HG03045 (cell line): Measurements from ENCODE around the gene LGI4.

Source experiments
- ATAC-seq: cut with Tn5 transposase; IDR thresholded peaks from one replicate; pipeline ENCODE4 v1.9.1; 2021; ENCODE audit warnings: mild to moderate bottlenecking, moderate library complexity; ENCODE audit not compliant: unreplicated experiment

The LGI4 gene

DNA sequence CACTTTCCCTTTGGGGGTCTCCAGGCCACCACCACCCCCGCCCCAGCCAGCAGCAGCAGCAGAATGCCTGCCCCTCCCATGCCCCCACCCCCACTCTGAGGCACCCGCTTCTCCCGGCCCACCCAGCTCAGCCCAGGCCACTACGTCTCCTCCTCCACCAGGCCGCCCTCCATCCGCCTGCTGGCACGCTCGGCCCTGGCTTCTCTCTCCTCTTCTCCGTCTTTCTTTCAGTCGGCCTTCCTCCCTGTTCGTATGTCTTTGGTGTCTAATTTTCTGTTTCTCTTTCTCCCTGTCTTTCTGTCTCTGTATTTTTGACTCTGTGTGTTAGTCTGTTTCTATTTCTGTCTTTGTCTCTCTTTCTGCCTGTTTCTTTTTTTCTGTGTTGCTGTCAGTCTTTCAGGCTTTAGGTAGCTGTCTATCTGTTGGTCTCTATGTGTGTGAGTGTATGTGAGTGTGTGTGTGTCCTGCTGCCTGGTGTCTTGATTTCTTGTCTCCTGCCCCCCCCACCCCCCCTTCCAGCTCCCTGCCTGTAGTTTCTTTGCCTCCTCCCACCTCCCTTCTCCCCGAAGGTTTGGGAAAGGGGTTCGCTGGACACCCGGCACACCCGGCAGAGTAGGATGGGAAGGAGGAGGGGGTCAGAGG, at the start of gene LGI4:
LGI4 (minus strand) TSS at position 459 of the 642 bp plus-strand sequence; CDS start at position 80, 379 bp downstream.
- no peak for ATAC-seq

DNA sequence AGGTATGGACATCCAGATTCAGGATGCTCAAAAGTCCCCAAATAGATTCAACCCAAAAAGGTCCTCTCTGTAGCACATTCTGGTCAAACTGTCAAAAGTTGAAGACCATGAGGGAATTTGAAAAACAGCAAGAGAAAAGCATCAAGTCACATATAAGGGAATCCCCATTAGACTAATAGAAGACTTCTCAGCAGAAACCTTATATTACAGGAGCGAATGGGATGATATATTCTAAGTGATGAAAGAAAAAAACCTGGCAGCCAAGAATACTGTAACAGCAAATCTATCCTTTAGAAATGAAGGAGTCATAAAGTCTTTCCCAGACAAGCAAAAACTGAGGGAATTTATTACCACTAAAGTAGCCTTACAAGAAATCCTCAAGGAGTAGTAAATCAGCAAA, 49.4 kb upstream of the LGI4 start:
- ATAC-seq: no peak

DNA sequence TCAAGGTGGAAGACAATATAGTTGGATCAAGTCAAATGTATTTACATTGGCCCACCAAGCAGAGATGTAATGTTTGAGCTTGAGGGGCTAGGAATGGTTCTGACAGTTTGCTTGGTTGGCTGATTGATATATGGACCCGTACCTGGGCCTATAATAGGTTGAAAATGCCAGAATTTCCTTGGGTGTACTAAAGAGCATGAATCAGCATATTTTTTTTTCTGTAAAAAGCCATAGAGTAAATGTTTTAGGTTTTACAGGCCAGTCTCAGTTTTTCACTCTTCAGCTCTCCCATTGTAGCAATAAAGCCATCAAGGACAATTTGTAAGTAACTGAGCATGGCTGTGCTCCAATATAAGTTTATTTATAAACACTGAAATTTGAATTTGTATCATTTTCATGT, 46.5 kb upstream of the LGI4 start:
- ATAC-seq: no peak

DNA sequence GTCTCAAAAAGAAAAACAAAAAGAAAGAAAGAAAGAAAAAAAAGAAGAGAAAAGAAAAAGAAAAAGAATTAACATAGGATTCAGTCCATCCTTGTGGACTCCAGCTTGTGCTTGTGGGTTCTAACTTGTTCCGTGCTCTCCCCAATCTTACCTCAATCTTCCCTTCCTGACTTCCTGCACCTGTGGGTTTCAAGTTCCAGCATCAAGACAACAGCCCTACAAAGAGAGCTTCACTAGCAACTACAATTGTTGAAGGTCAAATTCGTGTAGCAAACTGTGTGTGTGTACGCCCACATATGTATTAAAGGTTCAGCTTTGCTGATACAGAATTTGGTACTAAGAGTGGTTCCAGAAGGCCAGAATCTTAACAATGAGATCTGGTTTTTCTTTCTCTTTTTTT, 45.0 kb upstream of the LGI4 start:
- no peak for ATAC-seq

DNA sequence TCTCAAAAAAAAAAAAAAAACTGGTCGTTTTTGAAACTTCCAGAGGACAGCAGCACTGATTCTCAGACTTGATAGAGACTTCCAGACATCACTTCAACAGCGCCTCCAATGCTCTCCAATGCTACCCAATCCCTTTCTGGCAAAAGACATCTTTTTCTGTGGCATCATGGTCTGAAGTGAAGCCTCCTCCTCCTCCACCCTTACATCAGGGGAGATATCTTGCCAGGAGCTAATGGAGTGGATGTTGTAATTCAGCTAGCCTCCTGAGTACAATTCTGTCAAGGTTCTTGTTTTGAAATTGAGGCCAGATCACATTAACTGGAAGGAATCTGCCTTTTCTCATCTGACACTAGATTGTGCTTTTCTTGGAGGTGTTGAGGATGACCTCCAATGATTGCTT, 43.8 kb upstream of the LGI4 start:
- ATAC-seq: no peak

DNA sequence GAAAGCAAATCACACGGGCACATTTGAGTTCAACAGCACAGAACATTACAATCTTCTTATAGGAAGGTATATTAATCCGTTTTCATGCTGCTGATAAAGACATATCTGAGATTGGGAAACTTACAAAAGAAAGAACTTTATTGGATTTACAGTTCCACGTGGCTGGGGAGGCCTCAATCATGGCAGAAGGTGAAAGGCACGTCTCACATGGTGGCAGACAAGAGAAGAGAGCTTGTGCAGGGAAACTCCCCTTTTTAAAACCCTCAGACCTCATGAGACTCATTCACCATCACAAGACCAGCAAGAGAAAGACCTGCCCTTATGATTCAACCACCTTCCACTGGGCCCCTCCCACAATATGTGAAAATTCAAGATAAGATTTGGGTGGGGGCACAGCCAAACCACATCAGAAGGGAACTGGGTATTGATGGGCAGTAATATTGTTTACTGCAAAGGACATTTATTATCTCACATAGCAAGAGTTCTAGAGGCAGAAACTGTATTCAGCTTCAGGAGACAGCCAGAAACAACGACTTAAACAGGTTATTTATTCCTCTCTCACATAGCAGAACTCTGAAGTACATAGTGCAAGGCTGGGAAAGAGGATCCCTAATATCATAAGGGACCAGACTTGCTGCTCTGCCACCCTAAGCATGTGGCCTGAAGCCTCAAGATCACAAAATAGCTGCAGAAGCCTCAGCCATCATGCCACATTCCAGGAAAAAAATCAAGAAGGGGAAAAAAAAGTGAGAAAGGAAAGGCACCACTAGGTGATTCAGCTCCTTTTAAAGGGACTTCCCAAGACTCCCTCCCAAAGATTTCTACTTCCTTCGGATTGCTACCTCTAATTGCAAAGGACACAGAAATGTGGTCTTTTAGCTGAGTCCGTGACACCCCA, 42.8 kb upstream of the LGI4 start:
- ATAC-seq: no peak

DNA sequence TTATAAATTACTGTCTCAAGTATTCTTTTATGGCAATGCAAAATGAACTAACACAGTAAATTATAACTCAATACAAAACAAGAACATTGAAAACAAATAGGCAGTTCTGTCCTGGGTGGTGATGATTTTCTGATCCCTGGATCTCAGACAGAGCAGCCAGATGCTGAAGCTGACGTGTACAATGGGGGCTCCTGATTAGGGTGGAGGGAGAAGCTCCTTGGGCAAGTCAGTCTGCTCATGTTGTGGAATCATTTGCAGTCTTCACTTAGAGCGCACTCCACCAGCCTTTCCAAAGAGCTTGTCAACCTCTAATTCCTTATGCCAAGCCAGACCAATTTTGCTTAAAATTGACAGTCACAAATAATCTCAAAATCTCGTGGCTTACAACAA, 41.3 kb upstream of the LGI4 start:
- ATAC-seq: no peak

DNA sequence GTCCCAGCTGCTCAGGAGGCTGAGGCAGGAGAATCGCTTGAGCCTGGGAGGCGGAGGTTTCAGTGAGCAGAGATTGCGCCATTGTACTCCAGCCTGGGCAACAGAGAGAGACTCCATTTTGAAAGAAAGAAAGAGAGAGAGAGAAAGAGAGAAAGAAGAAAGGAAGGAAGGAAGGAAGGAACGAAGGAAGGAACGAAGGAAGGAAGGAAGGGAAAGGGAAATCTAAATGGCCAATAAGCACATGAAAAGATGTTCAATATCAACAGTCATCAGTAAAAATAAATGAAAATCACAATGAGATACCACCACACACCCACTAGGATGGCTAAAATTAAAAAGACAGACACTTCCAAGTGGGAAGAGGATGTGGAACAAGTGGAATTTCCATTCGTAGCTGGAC, 39.4 kb upstream of the LGI4 start:
- no peak for ATAC-seq

DNA sequence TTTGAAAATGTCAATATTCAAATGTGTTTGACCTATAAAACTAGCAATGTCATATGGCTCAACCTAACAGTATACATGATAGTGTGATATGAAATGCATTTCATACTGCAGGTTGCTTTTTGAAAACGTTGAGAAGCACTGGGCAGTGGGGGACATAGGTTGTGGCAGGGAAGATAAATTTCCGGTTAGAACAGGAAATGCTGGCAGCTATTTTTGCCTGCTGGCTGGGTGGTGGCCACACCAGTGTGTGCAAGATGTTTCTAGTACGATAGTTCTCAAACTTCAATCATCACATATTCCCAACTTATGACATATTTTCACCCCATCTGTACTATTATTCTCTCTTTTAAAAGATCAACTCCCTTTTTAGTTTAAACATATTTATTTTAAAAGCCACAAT, 36.9 kb upstream of the LGI4 start:
- ATAC-seq: no peak

DNA sequence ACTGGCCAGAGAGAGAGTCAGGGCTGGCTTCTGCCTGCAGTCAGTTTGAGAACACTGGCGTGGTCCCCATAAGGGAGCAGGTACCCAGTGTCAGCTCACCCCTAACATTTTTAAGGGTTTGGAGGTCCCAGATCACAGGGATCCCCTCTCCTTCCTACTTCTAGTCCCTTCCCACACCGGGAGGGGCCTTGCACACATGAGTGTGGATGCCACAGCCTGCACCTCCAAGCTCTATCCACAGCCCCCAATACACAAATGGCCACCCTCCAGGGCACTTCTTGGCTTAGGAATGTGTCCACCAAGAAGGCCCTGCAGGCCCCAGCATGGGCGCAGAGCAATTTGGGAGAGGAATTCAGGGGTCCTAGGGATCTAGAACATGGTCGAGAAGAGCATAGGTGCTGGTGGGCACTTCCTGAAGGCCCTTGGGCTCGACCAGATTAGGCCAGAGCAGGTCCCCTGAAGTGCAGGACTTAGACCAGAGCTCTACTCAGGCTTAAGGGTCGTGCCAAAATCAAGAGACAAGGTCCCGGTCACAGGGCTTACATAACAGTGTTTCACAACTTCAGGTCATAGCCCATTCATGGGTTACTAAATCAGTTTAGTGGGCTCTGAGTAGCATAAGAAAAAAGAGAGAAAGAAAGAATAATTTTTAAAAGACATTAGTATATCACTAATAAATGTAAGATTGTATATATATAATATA, 35.7 kb upstream of the LGI4 start:
- ATAC-seq: no peak

DNA sequence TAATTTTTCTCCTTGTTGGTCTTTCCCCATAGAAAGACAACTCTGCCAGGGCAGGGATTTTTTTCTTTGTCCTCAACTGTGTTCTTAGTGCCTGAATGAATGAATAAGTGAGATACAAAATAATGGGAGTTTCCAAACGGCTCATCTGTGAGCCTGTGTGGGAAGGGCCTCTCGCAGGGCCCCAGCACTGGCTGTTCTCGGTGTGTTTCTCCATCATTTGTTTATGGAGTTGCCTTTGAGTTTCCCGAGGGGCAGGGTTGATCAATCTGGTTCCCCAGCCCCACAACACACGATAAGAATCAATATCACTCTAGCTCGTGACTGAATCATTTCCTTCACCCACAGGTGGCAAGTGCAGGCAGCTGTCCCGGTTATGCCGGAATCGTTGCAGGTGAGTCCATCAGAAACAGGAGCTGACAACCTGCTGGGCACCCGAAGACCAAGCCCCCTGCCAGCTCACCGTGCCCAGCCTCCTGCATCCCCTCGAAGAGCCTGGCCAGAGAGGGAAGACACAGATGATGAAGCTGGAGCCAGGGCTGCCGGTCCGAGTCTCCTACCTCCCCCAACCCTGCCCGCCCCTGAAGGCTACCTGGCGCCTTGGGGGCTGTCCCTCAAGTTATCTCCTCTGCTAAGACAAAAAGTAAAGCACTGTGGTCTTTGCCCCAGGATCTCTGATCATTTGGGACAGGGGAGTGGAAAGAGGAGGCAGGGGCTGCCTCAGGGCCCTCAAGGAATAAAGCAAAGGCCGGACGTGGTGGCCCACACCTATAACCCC, 34.5 kb upstream of the LGI4 start:
- no peak for ATAC-seq

DNA sequence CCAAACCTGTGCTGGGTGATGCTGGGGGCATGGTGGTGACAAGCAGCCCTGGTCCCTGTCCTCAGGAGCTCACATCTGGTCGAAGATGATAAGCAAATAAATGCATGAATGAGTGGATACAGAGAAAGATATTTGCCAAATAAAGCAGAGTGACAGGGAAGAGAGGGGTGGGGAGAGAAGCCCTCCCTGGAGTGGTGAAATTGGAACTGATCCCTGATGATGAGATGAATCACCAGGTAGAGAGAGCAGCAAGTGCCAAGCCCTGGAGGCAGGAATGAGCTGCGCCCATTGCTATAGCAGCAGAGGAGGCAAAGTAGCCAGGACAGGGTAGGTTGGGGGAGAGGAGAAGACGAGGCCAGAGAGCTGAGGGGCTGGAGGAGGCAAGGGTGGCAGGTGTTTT, 33.3 kb upstream of the LGI4 start:
- no peak for ATAC-seq

DNA sequence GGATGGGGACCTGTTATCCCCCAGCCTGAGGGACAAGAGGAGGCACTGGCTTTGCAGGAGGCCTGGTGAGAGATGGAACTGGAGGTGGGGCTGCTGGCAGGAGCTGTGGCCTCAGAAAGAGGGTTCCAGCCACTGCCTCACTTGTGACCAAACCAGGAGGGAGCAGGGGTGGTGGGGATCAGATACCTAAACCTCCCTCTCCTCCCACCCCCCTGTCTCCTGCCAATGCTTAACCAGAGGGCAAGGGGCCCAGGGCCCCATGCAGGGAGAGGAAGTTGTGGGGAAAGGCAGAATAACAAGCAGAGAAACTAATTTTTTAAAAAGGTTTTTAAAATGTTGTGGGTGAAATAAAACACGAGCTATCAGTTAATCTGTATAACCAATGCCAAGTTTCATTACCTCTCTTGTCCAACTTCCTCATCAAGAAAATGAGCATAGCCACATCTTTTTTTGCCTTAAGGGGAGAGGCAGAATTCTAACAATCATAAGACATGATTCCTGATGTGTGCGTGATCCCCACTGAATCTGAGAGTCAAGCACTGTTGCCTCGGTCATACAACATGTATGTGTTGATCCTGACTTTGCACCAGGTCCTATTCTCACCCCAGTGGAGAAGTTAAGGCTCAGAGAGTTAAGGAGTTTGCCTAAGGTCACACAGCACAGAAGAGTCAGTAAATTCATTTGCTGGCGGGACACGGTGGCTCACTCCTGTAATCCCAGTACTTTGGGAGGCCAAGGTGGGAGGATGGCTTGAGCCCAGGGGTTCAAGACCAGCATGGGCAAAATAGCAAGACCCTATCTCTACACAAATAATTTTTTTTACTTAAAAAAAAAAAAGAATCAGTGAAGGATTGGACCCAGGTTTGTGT, 32.6 kb upstream of the LGI4 start:
- ATAC-seq: no peak

DNA sequence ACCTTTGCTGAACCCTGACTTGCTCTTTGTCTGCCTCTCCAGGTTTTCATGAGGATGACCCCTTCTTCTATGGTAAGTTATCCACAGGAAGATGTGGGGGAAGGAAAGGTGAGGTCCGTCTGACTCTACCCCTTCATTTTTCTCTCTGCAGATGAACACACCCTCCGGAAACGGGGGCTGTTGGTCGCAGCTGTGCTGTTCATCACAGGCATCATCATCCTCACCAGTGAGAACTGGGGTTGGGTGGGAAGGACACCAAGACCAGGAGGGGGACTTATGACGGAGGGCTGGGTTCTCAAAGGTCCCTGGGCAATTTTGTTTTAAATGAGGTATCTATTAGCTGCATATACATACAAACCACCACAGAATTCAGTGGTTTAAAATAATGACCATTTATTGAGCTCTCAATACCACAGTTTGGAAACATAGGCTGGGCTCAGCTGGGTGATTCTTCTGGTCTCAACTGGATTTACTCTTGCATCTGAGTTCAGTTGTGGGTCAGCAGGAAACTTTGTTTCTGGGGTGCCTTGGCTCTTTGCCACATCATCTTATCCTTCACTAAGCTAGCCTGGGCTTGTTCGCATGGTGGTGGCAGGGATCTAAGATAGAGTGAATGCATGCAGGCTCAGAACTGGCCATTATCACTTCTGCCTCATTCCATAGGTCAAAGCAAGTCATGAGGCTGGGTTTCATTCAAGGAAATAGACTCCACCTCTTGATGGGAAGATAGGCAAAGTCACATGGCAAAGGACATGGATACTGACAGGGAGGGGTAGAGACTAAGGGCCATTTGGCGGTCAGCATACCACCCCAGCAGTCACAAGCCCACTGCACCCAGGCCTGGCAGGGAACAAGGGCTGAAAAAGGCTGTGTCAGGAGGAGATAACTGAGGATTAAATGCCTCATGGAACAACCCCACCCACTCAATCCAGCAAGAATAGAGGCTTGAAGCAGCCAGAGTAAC, 31.5 kb upstream of the LGI4 start:
- no peak for ATAC-seq

DNA sequence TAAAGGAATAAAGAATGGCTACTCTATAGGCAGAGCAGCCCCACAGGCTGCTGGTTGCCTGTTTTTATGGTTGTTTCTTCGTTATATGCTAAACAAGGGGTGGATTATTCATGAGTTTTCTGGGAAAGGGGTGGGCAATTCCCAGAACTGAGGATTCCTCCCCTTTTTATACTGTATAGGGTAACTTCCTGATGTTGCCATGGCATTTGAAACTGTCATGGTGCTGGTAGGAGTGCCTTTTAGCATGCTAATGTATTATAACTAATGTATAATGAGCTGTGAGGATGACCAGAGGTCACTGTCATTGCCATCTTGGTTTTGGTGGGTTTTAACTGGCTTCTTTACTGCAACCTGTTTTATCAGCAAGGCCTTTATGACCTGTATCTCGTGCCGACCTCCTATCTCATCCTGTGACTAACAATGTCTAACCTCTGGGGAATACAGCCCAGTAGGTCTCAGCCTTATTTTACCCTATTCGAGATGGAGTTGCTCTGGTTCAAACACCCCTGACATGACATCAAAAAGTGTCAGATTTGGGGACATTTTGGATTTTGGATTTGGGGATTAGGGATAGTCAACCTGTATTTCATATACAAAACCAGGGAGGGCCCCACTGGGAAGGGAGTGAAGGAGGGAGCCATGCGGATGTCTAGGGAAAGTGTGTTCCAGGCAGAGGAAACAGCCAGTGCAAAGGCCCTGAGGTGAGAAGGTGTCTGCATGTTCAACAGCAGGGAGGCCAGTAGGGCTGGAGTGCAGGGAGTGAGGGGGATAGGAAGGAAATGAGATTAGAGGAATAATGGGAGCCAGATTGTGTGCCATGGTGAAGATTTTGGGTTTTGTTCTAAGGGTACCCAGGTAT, 30.6 kb upstream of the LGI4 start:
- no peak for ATAC-seq

DNA sequence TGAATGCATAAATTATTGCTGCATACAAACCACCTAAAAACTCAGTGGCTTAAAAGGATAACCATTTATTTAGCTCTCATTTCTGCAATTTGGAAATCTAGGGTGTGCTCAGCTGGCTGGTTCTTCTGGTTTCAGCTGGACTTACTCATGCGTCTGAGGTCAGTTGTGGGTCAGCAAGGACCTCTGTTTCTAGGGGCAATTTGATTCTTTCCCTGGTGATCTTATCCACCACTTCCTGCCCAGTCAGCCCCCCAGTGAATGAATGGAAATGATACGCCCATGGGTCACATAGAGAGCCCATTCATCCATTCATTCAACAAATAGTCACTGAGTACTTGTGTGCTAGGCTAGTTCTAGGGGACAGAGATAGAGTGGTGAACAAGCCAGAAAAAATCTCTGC, 29.6 kb upstream of the LGI4 start:
- no peak for ATAC-seq

DNA sequence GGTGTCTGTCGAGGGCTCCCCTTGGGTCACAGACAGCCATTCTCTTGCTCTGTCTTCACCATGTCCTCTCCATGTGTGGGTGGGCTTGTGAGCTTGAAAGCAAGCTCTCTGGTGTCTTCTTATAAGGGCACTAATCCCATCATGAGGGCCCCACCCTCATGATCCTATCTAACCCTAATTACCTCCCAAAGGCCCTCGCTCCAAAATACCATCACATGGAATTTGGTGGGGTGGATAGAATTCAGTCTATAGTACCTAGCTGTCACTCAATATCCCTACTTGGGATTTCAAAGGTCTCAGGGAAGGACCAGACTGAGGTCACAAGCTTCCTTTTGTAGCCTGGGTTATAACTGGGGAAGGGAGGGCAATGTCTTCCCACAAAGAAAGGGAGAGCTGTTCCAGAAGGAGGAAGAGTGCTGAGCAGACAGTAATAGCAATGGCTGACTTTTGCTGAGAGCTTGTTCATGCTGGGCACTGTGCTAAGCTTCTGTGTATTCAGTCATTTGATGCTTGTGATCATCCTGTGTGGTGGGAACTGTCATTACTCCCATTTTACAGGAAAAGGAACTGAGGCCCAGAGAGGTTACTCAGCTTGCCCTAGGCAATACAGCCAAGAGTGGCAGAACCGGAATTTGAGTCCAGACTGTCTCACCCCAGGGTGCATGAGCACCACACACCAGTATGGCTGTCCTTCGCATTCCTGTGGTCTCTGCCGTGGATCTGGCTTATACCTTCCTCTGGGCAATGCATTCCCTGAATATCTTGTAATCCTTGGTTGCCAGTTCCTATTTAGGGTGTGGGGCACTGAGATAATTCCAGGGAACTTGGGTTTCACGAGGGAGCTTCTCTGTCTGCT, 27.8 kb upstream of the LGI4 start:
- no peak for ATAC-seq
